ENCODE results near the gene GPR55. TPM values are rescaled to one million over a fixed set of nuclear protein-coding genes. Genes with fewer than 3 reads are reported as not detected.

Gene GPR55
- total RNA-seq, 1 experiment from 2014 or later, result not detected

GRCh38 chr2:230972046-230972445 lies 47.0 kb upstream of the GPR55 start:
- Histone ChIP-seq H3K9ac (ENCODE audit: low read length) (no peak overlapping the region), H3K4me1 (ENCODE audit: control insufficient read depth in 1 of 2, insufficient read depth in 2 of 2, low read length in 2 of 2) (peaks cover 0 to 6% of the 10 kb centered on the region in 2 experiments; a peak in 1 of 4 replicates), H3K9me2 (ENCODE audit: insufficient read depth) (no peaks in the 10 kb centered on the region), H3K27ac (ENCODE audit: low read depth, low read length) (no peak overlapping the region), H3K27me3 (ENCODE audit: insufficient read depth, low read length) (no peaks in the 10 kb centered on the region), H4K20me1 (ENCODE audit: insufficient read depth) (no peaks in the 10 kb centered on the region), H2AFZ (ENCODE audit: low read depth, low read length, poor library complexity, severe bottlenecking) (no peak overlapping the region), H3K36me3 (ENCODE audit: control insufficient read depth in 1 of 2, insufficient read depth in 2 of 2, low read length in 2 of 2) (no peaks in the 10 kb centered on the region), H3K4me3 (replicated peaks in 1 of 2; ENCODE audit: low read depth in 1 of 2, low read length in 2 of 2) (no peak overlapping the region), H3K79me2 (ENCODE audit: insufficient read depth, low read length) (no peaks in the 10 kb centered on the region), H3K4me2 (ENCODE audit: low read length) (no peak overlapping the region), H3K9me3 (ENCODE audit: control insufficient read depth in 1 of 2, insufficient read depth in 1 of 2, low read depth in 1 of 2, low read length in 2 of 2) (no peaks in the 10 kb centered on the region)
- ChIA-PET RAD21 (ENCODE audit: low non-redundant PET in 1 of 2, low total read pairs in 2 of 2, uncharacterized antibody in 2 of 2, unreplicated experiment in 2 of 2) (no interaction called here), CTCF (no interaction called here), POLR2A (no interaction called here)
- DNase-seq (ENCODE audit: low read depth, low spot score) (no peak), ATAC-seq (no peak)
- no TSS peak for BruUV-seq (replicated peaks)
- intact Hi-C loops (cut with micrococcal nuclease), result no loop called here
- TF ChIP-seq POLR2AphosphoS5 (IDR thresholded peaks at IDR 0.05; ENCODE audit: low read depth, low read length) (no peak), SRF (IDR thresholded peaks at IDR 0.05; ENCODE audit: low read depth) (no peak), SP1 (IDR thresholded peaks at IDR 0.05; ENCODE audit: low read depth) (no peak), ELF1 (IDR thresholded peaks at IDR 0.05; ENCODE audit: borderline replicate concordance, low read depth) (no peak), ZNF274 (IDR thresholded peaks at IDR 0.05; ENCODE audit: low read depth, low read length) (no peak), EZH2 (IDR thresholded peaks at IDR 0.05) (no peak), ATF3 (IDR thresholded peaks at IDR 0.05) (no peak), EZH2phosphoT487 (IDR thresholded peaks at IDR 0.05; ENCODE audit: borderline replicate concordance) (no peak), FOSL1 (IDR thresholded peaks at IDR 0.05; ENCODE audit: low read depth) (no peak), EGR1 (IDR thresholded peaks at IDR 0.05; ENCODE audit: low read depth) (no peak), MAX (IDR thresholded peaks at IDR 0.05) (no peak)
- TF ChIP-seq, protein P1, sequence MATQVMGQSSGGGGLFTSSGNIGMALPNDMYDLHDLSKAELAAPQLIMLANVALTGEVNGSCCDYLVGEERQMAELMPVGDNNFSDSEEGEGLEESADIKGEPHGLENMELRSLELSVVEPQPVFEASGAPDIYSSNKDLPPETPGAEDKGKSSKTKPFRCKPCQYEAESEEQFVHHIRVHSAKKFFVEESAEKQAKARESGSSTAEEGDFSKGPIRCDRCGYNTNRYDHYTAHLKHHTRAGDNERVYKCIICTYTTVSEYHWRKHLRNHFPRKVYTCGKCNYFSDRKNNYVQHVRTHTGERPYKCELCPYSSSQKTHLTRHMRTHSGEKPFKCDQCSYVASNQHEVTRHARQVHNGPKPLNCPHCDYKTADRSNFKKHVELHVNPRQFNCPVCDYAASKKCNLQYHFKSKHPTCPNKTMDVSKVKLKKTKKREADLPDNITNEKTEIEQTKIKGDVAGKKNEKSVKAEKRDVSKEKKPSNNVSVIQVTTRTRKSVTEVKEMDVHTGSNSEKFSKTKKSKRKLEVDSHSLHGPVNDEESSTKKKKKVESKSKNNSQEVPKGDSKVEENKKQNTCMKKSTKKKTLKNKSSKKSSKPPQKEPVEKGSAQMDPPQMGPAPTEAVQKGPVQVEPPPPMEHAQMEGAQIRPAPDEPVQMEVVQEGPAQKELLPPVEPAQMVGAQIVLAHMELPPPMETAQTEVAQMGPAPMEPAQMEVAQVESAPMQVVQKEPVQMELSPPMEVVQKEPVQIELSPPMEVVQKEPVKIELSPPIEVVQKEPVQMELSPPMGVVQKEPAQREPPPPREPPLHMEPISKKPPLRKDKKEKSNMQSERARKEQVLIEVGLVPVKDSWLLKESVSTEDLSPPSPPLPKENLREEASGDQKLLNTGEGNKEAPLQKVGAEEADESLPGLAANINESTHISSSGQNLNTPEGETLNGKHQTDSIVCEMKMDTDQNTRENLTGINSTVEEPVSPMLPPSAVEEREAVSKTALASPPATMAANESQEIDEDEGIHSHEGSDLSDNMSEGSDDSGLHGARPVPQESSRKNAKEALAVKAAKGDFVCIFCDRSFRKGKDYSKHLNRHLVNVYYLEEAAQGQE (IDR thresholded peaks at IDR 0.05; ENCODE audit: low read depth), result no peak
- TF ChIP-seq, protein P2, sequence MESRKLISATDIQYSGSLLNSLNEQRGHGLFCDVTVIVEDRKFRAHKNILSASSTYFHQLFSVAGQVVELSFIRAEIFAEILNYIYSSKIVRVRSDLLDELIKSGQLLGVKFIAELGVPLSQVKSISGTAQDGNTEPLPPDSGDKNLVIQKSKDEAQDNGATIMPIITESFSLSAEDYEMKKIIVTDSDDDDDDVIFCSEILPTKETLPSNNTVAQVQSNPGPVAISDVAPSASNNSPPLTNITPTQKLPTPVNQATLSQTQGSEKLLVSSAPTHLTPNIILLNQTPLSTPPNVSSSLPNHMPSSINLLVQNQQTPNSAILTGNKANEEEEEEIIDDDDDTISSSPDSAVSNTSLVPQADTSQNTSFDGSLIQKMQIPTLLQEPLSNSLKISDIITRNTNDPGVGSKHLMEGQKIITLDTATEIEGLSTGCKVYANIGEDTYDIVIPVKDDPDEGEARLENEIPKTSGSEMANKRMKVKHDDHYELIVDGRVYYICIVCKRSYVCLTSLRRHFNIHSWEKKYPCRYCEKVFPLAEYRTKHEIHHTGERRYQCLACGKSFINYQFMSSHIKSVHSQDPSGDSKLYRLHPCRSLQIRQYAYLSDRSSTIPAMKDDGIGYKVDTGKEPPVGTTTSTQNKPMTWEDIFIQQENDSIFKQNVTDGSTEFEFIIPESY (IDR thresholded peaks at IDR 0.05; ENCODE audit: extremely low read depth, insufficient replicate concordance, low read length), result no peak

Data from HCT116 (cell line).